ENCODE results near the gene FANCI.
A peak's percentile ranks its signal among the peaks of the same experiment; 100 is the strongest.

Gene FANCI

GRCh38 chr15:89361451-89362202 lies 117.8 kb downstream of the FANCI start:
- DNase-seq (ENCODE audit: low spot score): peak; percentile 86

- no peak for DNase-seq (ENCODE audit: low spot score)
Measured at GRCh38 chr15:89362203-89363101, 118.7 kb downstream of the FANCI start.

GRCh38 chr15:89363133-89363532 lies 119.4 kb downstream of the FANCI start:
- no peak for DNase-seq (ENCODE audit: low spot score)

GRCh38 chr15:89363770-89364169 lies 120.0 kb downstream of the FANCI start:
- DNase-seq (ENCODE audit: low spot score): no peak

- no peak for DNase-seq (ENCODE audit: low spot score)
Measured at GRCh38 chr15:89364341-89364740, 120.6 kb downstream of the FANCI start.

GRCh38 chr15:89364741-89365450 lies 121.1 kb downstream of the FANCI start:
- no peak for DNase-seq (ENCODE audit: low spot score)

- no peak for DNase-seq (ENCODE audit: low spot score)
Measured at GRCh38 chr15:89365462-89366065, 121.8 kb downstream of the FANCI start.

Measured in AG08395 (cell line).